ENCODE measurements around the gene PLPP4.

Gene PLPP4

DNA sequence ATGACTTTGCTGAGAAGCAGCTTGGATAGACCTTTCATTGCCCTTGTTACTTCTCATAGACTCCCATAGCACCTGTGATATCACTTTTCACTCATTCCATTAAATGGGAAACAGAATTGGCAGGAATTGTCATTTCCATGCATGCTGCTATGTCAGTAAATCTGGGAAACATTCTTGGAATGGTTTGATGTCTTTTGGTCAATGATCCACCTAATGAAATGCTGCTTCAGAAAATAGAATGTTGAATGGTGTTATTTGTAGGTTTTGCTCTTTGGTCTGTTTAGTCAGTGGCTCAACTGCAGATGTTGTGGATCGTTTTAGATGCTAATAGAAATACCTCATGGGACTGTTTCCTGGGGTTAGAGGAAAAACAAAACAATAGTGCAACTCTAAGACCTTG is 127.8 kb downstream of the PLPP4 start:
- DNase-seq, result no peak
- H3K36me3 Mint-ChIP-seq (ENCODE audit: low read depth), result no peaks in the 10 kb centered on the region
- H3K9me3 Mint-ChIP-seq, result no peaks in the 10 kb centered on the region
- peaks cover 13% of the 10 kb centered on the region for H3K27me3 Mint-ChIP-seq (ENCODE audit: low read depth, poor library complexity)
- peaks cover 21% of the 10 kb centered on the region for H3K4me1 Mint-ChIP-seq
- TF ChIP-seq, protein P1, sequence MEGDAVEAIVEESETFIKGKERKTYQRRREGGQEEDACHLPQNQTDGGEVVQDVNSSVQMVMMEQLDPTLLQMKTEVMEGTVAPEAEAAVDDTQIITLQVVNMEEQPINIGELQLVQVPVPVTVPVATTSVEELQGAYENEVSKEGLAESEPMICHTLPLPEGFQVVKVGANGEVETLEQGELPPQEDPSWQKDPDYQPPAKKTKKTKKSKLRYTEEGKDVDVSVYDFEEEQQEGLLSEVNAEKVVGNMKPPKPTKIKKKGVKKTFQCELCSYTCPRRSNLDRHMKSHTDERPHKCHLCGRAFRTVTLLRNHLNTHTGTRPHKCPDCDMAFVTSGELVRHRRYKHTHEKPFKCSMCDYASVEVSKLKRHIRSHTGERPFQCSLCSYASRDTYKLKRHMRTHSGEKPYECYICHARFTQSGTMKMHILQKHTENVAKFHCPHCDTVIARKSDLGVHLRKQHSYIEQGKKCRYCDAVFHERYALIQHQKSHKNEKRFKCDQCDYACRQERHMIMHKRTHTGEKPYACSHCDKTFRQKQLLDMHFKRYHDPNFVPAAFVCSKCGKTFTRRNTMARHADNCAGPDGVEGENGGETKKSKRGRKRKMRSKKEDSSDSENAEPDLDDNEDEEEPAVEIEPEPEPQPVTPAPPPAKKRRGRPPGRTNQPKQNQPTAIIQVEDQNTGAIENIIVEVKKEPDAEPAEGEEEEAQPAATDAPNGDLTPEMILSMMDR (IDR thresholded peaks at IDR 0.05), result no peak
- H3K27ac Mint-ChIP-seq, result no peak overlapping the region
- H3K4me3 Mint-ChIP-seq, result no peak overlapping the region

DNA sequence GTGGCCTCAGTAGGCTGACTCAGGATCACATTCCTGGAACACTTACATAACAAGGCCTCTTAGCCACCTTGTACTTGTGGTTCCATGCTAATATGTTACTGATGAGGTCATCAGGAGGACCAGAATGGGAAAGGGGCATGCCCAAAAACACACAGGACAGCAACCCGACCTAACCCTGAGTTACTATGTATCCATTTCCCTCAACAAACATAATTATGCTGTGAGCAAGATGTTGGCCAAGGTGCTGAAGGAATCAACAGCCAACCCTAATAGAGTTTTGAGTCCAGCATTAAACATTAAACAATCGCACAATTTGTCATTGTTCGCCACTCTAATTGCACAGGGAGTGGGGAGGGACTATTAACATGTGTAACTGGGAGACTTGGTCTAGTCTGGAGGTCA is 129.4 kb downstream of the PLPP4 start:
- peaks cover 4% of the 10 kb centered on the region for H3K4me1 Mint-ChIP-seq
- H3K9me3 Mint-ChIP-seq, result no peaks in the 10 kb centered on the region
- no peaks in the 10 kb centered on the region for H3K36me3 Mint-ChIP-seq (ENCODE audit: low read depth)
- TF ChIP-seq, protein P1 (IDR thresholded peaks at IDR 0.05), result no peak
- H3K4me3 Mint-ChIP-seq, result no peak overlapping the region
- no peak for DNase-seq
- H3K27ac Mint-ChIP-seq, result no peak overlapping the region
- peaks cover 12% of the 10 kb centered on the region for H3K27me3 Mint-ChIP-seq (ENCODE audit: low read depth, poor library complexity)

DNA sequence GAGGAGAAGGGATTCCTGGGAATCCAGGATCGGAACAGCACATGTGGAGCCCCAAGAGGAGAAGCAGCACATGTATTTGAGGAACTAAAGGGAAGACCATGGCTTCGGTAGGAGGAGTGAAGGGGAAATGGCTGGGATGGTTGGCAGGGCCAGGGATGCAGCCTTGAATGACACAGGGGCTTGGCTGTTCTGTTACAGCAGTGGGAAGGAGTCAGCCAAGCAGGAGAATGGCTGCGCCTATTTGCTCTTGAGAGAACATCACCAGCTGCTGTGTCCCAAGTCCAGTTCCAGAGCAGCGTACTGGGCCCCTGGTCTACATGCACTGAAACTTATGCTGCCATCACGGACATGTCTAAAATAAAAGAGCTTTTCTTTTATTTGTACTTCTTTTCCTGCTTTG is 130.0 kb downstream of the PLPP4 start:
- Mint-ChIP-seq H3K4me3 (no peak overlapping the region), H3K36me3 (ENCODE audit: low read depth) (no peaks in the 10 kb centered on the region), H3K27ac (no peak overlapping the region), H3K4me1 (no peaks in the 10 kb centered on the region), H3K27me3 (ENCODE audit: low read depth, poor library complexity) (peaks cover 7% of the 10 kb centered on the region), H3K9me3 (peaks cover 2% of the 10 kb centered on the region)
- TF ChIP-seq, protein P1 (IDR thresholded peaks at IDR 0.05), result no peak
- DNase-seq, result no peak

DNA sequence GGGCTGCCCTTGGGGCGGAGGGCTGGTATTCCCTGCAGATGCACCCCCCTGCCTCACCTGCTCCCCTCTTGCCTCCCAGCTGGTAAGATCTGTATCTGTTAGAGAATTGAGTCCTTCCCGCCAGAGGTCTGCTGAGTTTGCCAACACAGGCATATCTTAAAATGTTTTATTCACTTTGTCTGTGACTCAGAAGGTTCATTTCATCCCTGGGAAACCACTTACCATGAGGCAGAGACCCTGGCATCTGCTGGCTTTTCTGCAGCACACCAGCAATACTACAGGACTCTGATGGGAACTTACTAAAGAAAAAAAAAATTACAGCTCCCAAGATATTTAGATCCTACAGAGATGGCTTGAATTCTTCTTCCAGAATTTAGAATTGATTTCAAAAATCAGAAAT is 131.3 kb downstream of the PLPP4 start:
- DNase-seq, result no peak
- no peaks in the 10 kb centered on the region for H3K36me3 Mint-ChIP-seq (ENCODE audit: low read depth)
- TF ChIP-seq, protein P1 (IDR thresholded peaks at IDR 0.05), result no peak
- peaks cover 6% of the 10 kb centered on the region for H3K27me3 Mint-ChIP-seq (ENCODE audit: low read depth, poor library complexity)
- H3K4me1 Mint-ChIP-seq, result no peaks in the 10 kb centered on the region
- H3K4me3 Mint-ChIP-seq, result no peak overlapping the region
- peaks cover 5% of the 10 kb centered on the region for H3K9me3 Mint-ChIP-seq
- no peak overlapping the region for H3K27ac Mint-ChIP-seq

DNA sequence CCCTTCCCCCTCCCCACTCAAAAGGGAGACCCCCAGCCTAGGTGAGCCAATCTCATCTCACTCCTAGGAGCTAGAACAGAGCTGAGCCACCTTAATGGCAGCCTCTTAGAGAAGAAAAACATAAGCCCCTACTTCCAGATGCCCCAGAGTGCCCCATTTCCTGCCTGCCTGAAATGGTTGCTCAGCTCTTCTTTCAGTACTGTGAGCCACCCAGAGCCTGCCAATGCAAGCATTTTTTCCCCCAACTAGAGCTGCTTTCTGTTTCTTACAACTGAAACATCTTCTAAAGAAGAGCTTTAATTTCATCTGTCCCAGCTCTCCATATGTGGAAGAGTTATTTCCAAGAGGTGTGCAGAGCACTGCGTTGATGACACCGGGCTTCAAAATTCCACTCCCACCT is 136.7 kb downstream of the PLPP4 start:
- no peaks in the 10 kb centered on the region for H3K36me3 Mint-ChIP-seq (ENCODE audit: low read depth)
- H3K4me1 Mint-ChIP-seq, result peaks cover 1% of the 10 kb centered on the region
- peak overlapping the region; percentile 16 for H3K27ac Mint-ChIP-seq
- H3K27me3 Mint-ChIP-seq (ENCODE audit: low read depth, poor library complexity), result peaks cover 9% of the 10 kb centered on the region
- DNase-seq, result no peak
- peaks cover 5% of the 10 kb centered on the region for H3K9me3 Mint-ChIP-seq
- TF ChIP-seq, protein P1 (IDR thresholded peaks at IDR 0.05), result no peak
- H3K4me3 Mint-ChIP-seq, result no peak overlapping the region

DNA sequence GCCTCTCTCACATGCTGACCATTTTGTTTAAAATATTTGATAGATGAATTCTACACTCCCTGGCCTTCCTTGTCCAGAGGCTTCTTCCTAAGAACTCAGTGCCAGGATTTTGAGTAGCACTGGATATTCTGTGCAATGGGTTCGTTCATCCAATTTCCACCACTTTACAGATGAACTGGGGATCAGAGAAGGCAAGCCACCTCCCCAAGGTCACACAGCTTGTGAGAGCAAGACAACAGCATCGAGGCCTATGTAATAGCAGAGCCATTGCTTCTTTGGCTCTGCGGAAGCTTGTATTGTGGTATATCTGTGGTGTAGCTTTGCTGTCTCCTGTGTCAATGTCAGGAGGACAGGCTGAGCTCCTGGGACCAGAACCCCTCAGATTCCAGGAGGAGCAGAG is 140.9 kb downstream of the PLPP4 start:
- no peaks in the 10 kb centered on the region for H3K36me3 Mint-ChIP-seq (ENCODE audit: low read depth)
- TF ChIP-seq, protein P1 (IDR thresholded peaks at IDR 0.05), result no peak
- peaks cover 13% of the 10 kb centered on the region for H3K27me3 Mint-ChIP-seq (ENCODE audit: low read depth, poor library complexity)
- peaks cover 12% of the 10 kb centered on the region for H3K4me1 Mint-ChIP-seq
- H3K27ac Mint-ChIP-seq, result no peak overlapping the region
- H3K9me3 Mint-ChIP-seq, result peaks cover 8% of the 10 kb centered on the region
- H3K4me3 Mint-ChIP-seq, result no peak overlapping the region
- no peak for DNase-seq
